Measurements from ENCODE around the gene IFNL1. TPM values are rescaled to one million over a fixed set of nuclear protein-coding genes. Genes with fewer than 3 reads are reported as not detected.

The IFNL1 gene
- total and polyA plus RNA-seq, 5 donors from 2014 or later: not detected

DNA sequence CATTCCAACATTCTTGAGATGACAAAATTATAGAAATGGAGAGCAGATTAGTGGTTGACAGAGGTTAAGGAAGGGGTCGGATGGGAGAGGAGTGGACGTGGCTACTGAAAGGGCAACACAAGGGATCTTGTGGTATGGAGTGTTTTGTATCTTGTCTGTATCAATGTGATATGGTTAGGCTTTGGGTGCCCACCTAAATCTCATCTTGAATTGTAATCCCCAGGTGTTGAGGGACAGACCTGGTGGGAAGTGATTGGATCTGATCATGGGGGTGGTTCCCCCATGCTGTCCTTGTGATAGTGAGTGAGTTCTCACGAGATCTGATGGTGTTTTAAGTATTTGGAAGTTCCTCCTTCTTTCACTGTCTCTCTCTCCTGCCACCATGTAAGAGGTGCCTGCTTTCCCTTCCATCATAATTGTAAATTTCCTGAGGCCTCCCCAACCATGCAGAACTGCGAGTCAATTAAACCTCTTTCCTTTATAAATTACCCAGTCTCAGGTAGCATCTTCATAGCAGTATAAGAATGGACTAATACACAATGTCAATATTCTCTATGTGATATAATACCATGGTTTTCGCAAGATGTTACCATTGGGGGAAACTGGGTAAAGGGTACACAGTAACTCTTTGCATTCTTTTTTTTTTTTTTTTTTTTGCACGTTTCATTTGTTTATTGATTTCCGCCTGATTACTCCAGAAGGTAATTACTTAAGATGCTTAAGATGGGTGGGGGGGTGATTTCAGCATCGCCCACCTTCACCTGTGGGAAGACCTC lies 42.6 kb upstream of the IFNL1 start:
- Mint-ChIP-seq H3K27ac (no peak overlapping the region), H3K9me3 (peaks cover 0 to 3% (median 0%) of the 10 kb centered on the region in 7 donors)
- DNase-seq: no peak

DNA sequence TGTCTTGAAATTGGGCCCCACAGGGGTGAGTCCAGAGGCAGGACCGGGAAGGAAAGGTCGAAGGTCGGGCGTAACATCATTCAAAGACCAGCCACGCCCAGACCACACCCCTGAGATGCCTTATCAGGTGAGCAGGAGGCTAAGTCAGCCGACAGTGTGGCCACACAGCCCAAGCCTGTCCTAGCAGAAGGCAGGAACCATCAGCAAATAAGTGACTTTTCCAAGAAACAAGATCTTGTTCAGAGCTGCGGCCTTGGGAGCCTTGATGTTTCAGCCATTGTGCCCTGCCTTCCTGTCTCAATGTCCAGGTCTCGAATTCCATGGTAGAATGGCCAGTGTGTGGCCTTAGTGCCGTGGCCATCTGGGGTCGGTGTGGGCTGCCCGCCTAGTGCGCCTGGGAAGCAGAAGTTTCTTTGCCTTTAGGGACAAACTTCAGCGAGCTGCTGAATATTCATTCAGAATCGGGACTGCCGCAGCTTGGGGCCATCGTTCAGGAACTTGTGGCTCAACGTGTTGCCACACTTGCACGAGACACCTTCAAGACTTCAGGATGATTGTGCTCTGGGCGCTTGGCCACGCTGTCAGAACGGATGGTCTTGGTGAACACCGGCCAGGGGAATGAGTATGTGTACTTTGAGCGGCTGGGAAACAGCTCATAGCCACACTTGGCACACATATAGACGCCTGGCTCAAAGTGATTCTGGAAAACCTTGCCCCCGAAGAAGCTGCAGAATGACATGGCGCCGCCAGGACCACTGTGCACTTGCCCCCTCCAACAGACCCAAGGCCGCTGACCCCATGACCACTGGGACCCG lies 41.5 kb upstream of the IFNL1 start:
- Mint-ChIP-seq H3K27me3 (peaks cover 20% of the 10 kb centered on the region), H3K4me1 (peaks cover 0 to 11% (median 5%) of the 10 kb centered on the region in 4 donors), H3K9me3 (peaks cover 0 to 3% (median 0%) of the 10 kb centered on the region in 7 donors), H3K4me3 (no peak overlapping the region), H3K27ac (peak overlapping the region in 1 of 3 donors; percentile 27), H3K36me3 (no peaks in the 10 kb centered on the region)
- DNase-seq (no peak), ATAC-seq (ENCODE audit: low read depth in 2 of 2) (no peak)
- H3K36me3 ChIP-seq (ENCODE audit: control insufficient read depth, insufficient read depth, low read length): no peaks in the 10 kb centered on the region
- H3K4me1 ChIP-seq (ENCODE audit: control insufficient read depth, insufficient read depth, low read length, poor library complexity, severe bottlenecking): no peaks in the 10 kb centered on the region
- H3K9me3 ChIP-seq (ENCODE audit: control insufficient read depth in 2 of 2, low read length in 2 of 2): no peaks in the 10 kb centered on the region
- no peaks in the 10 kb centered on the region for H3K27me3 ChIP-seq (ENCODE audit: control insufficient read depth, insufficient read depth, low read length)
- H3K4me3 ChIP-seq (ENCODE audit: low read depth, low read length): no peak overlapping the region
- H3K27ac ChIP-seq (ENCODE audit: insufficient read depth, low read length, poor library complexity, severe bottlenecking): no peak overlapping the region

More for the DNA sequence above, 42.6 kb upstream of the IFNL1 start:
- Mint-ChIP-seq H3K27me3 (peaks cover 21% of the 10 kb centered on the region), H3K4me1 (peaks cover 0 to 11% (median 5%) of the 10 kb centered on the region in 4 donors), H3K4me3 (no peak overlapping the region), H3K36me3 (no peaks in the 10 kb centered on the region)
- ATAC-seq (ENCODE audit: low read depth in 2 of 2): no peak
- Histone ChIP-seq H3K9me3 (ENCODE audit: control insufficient read depth in 2 of 2, low read length in 2 of 2) (no peaks in the 10 kb centered on the region), H3K4me1 (ENCODE audit: control insufficient read depth, insufficient read depth, low read length, poor library complexity, severe bottlenecking) (no peaks in the 10 kb centered on the region), H3K27me3 (ENCODE audit: control insufficient read depth, insufficient read depth, low read length) (no peaks in the 10 kb centered on the region), H3K4me3 (ENCODE audit: low read depth, low read length) (no peak overlapping the region), H3K27ac (ENCODE audit: insufficient read depth, low read length, poor library complexity, severe bottlenecking) (no peak overlapping the region), H3K36me3 (ENCODE audit: control insufficient read depth, insufficient read depth, low read length) (no peaks in the 10 kb centered on the region)

DNA sequence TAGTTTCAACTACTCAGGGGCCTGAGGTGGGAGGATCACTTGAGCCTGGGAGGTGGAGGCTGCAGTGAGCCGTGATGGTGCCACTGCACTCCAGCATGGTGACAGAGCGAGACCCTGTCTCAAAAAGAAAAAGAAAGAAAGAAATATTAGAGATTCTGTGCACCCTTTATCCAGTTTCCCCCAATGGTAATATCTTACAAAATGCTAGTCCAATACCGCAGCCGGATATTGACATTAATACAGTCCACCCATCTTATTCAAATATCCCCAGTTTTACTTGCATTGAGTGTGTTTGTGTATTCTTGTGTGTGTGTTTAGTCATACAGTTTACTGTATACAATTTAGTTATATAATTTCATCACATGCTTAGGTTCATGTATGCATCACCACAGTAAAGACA lies 39.0 kb upstream of the IFNL1 start:
- ATAC-seq (ENCODE audit: low read depth in 2 of 2): no peak
- Histone ChIP-seq H3K4me1 (ENCODE audit: control insufficient read depth, insufficient read depth, low read length, poor library complexity, severe bottlenecking) (no peaks in the 10 kb centered on the region), H3K27me3 (ENCODE audit: control insufficient read depth, insufficient read depth, low read length) (peaks cover 4% of the 10 kb centered on the region), H3K4me3 (ENCODE audit: low read depth, low read length) (no peak overlapping the region), H3K9me3 (ENCODE audit: control insufficient read depth in 2 of 2, low read length in 2 of 2) (no peaks in the 10 kb centered on the region), H3K27ac (ENCODE audit: insufficient read depth, low read length, poor library complexity, severe bottlenecking) (no peak overlapping the region), H3K36me3 (ENCODE audit: control insufficient read depth, insufficient read depth, low read length) (no peaks in the 10 kb centered on the region)
- H3K4me1 Mint-ChIP-seq: peaks cover 0 to 11% (median 5%) of the 10 kb centered on the region in 4 donors
- no peak overlapping the region for H3K4me3 Mint-ChIP-seq
- no peak overlapping the region for H3K27ac Mint-ChIP-seq
- peaks cover 22% of the 10 kb centered on the region for H3K27me3 Mint-ChIP-seq
- H3K36me3 Mint-ChIP-seq: no peaks in the 10 kb centered on the region
- H3K9me3 Mint-ChIP-seq: peaks cover 0 to 3% (median 0%) of the 10 kb centered on the region in 7 donors
- DNase-seq: no peak

DNA sequence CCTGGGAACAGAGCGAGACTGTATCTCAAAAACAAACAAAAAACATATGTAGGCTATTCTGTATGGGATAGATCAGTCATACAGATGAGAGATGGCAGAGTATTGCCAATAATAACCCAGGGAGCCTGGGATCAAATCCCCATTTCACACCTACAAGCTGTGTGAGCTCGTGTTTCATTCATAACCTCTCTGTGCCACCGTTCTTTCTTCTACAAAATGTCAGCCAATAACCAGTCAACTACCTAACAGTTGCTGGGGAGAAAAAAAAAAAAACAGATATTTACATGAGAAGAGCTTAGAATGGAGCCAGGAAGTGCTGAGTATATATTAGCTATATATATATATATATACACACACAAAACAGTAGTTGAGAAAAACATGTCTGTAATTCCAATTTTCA lies 34.5 kb upstream of the IFNL1 start:
- H3K36me3 Mint-ChIP-seq: peaks cover 3% of the 10 kb centered on the region
- peaks cover 3 to 13% (median 5%) of the 10 kb centered on the region in 4 donors for H3K4me1 Mint-ChIP-seq
- Histone ChIP-seq H3K4me1 (ENCODE audit: control insufficient read depth, insufficient read depth, low read length, poor library complexity, severe bottlenecking) (no peaks in the 10 kb centered on the region), H3K9me3 (ENCODE audit: control insufficient read depth in 2 of 2, low read length in 2 of 2) (no peaks in the 10 kb centered on the region), H3K4me3 (ENCODE audit: low read depth, low read length) (no peak overlapping the region), H3K27me3 (ENCODE audit: control insufficient read depth, insufficient read depth, low read length) (peaks cover 9% of the 10 kb centered on the region), H3K27ac (ENCODE audit: insufficient read depth, low read length, poor library complexity, severe bottlenecking) (no peak overlapping the region), H3K36me3 (ENCODE audit: control insufficient read depth, insufficient read depth, low read length) (no peaks in the 10 kb centered on the region)
- H3K27ac Mint-ChIP-seq: no peak overlapping the region
- peaks cover 0 to 2% (median 0%) of the 10 kb centered on the region in 7 donors for H3K9me3 Mint-ChIP-seq
- H3K27me3 Mint-ChIP-seq: peaks cover 39% of the 10 kb centered on the region
- DNase-seq (no peak), ATAC-seq (ENCODE audit: low read depth in 2 of 2) (no peak)
- no peak overlapping the region for H3K4me3 Mint-ChIP-seq

DNA sequence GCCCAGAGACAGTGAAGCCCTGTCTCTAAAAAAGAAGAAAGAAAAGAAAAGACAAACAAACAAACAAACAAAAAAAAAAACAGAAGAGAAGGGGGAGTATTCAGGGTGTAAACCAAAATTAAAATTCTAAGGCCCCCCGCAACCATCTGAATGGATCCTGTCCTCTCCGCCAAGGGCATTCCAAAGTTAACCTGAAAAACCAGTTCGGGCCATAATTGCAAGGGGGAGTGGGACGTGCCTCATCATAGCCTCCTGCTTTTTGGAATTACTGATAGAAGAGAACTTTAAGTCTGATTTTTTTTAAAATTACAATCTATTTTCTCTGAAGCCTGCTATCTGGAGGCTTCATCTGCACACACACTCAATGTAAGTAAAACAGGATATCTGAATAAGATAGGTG lies 33.7 kb upstream of the IFNL1 start:
- Mint-ChIP-seq H3K36me3 (peaks cover 3% of the 10 kb centered on the region), H3K9me3 (peaks cover 0 to 2% (median 0%) of the 10 kb centered on the region in 7 donors), H3K4me1 (peaks cover 3 to 13% (median 5%) of the 10 kb centered on the region in 4 donors), H3K27ac (no peak overlapping the region), H3K27me3 (peaks cover 43% of the 10 kb centered on the region), H3K4me3 (no peak overlapping the region)
- DNase-seq: no peak
- Histone ChIP-seq H3K27me3 (ENCODE audit: control insufficient read depth, insufficient read depth, low read length) (peaks cover 9% of the 10 kb centered on the region), H3K9me3 (ENCODE audit: control insufficient read depth in 2 of 2, low read length in 2 of 2) (no peaks in the 10 kb centered on the region), H3K4me1 (ENCODE audit: control insufficient read depth, insufficient read depth, low read length, poor library complexity, severe bottlenecking) (no peaks in the 10 kb centered on the region), H3K27ac (ENCODE audit: insufficient read depth, low read length, poor library complexity, severe bottlenecking) (no peak overlapping the region), H3K4me3 (ENCODE audit: low read depth, low read length) (no peak overlapping the region), H3K36me3 (ENCODE audit: control insufficient read depth, insufficient read depth, low read length) (no peaks in the 10 kb centered on the region)
- no peak for ATAC-seq (ENCODE audit: low read depth in 2 of 2)

DNA sequence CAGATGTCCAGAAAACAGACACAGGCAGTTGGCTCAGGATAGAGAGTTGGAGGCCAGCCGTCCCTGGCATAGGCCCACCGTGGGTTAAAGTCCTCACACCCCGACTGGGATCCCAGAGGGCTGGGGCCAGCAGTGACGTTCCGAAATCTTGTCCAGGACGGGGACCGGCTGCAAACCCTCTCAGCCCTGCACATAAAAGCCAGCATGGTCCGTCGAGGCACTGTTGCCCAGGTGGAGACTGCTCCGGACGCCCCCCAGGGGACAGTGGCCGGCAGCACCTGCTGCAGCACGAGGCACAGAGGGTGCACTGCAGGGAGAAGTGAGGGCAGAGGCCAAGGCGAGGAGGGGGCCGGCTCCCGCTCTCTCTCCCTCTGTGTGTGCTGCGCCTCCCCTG lies 32.3 kb upstream of the IFNL1 start:
- peaks cover 43% of the 10 kb centered on the region for H3K27me3 Mint-ChIP-seq
- Histone ChIP-seq H3K27me3 (ENCODE audit: control insufficient read depth, insufficient read depth, low read length) (peaks cover 9% of the 10 kb centered on the region), H3K27ac (ENCODE audit: insufficient read depth, low read length, poor library complexity, severe bottlenecking) (no peak overlapping the region), H3K9me3 (ENCODE audit: control insufficient read depth in 2 of 2, low read length in 2 of 2) (no peaks in the 10 kb centered on the region), H3K36me3 (ENCODE audit: control insufficient read depth, insufficient read depth, low read length) (no peaks in the 10 kb centered on the region), H3K4me3 (ENCODE audit: low read depth, low read length) (no peak overlapping the region), H3K4me1 (ENCODE audit: control insufficient read depth, insufficient read depth, low read length, poor library complexity, severe bottlenecking) (no peaks in the 10 kb centered on the region)
- peaks cover 0 to 2% (median 0%) of the 10 kb centered on the region in 7 donors for H3K9me3 Mint-ChIP-seq
- H3K4me3 Mint-ChIP-seq: no peak overlapping the region
- peaks cover 0 to 5% (median 2%) of the 10 kb centered on the region in 4 donors for H3K4me1 Mint-ChIP-seq
- H3K27ac Mint-ChIP-seq: no peak overlapping the region
- ATAC-seq (ENCODE audit: low read depth in 2 of 2) (no peak), DNase-seq (no peak)
- peaks cover 3% of the 10 kb centered on the region for H3K36me3 Mint-ChIP-seq

DNA sequence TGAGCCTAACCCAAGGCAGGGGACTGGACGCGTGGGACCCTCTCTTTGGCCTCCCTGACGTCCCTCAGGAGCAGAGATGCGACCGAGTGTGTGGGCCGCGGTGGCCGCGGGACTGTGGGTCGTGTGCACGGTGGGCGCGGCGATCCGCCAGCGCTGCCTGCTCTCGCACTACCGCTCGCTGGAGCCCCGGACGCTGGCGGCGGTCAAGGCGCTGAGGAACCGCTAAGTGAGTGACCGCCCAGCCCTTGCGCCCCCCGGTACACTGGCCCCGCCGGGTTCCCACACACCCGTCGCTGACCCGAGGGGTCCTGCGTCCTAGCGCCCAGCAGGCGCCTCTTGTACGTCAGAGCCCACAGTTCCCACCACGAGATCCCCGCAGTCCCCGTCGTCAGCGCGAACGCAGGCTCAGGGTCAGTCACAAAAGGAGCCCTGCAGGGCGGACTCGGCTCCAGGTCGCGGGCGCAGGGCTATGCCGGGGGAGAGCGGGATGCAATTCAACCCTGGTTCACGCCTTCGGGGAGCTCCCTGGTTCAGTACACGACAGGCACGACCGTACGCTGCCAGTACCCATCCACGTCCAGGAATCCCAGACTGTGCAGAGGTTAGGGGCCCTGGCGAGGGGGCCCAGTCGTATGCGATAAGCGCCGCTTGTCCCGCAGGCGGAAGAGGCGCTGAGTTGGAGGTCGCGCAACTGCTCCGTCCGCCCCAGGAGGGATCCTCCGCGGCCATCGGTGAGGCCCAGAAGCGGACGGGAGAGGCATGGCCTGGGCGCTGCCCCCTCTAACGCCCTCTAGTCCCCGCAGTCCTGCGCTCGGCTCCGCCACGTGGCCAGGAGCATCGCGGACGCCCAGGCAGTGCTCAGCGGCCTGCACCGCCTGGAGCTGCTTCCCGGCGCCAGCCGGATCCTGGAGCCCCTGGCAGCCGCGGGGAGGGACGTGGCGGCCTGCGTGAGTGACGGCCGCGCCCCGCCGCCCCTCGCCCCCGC lies 31.6 kb upstream of the IFNL1 start:
- peaks cover 42% of the 10 kb centered on the region for H3K27me3 Mint-ChIP-seq
- no peaks in the 10 kb centered on the region for H3K4me1 ChIP-seq (ENCODE audit: control insufficient read depth, insufficient read depth, low read length, poor library complexity, severe bottlenecking)
- H3K4me3 ChIP-seq (ENCODE audit: low read depth, low read length): no peak overlapping the region
- ATAC-seq (ENCODE audit: low read depth in 2 of 2) (no peak), DNase-seq (no peak)
- H3K27me3 ChIP-seq (ENCODE audit: control insufficient read depth, insufficient read depth, low read length): peaks cover 9% of the 10 kb centered on the region
- peaks cover 0 to 5% (median 2%) of the 10 kb centered on the region in 4 donors for H3K4me1 Mint-ChIP-seq
- H3K36me3 ChIP-seq (ENCODE audit: control insufficient read depth, insufficient read depth, low read length): no peaks in the 10 kb centered on the region
- H3K27ac ChIP-seq (ENCODE audit: insufficient read depth, low read length, poor library complexity, severe bottlenecking): no peak overlapping the region
- H3K4me3 Mint-ChIP-seq: no peak overlapping the region
- no peak overlapping the region for H3K27ac Mint-ChIP-seq
- H3K9me3 Mint-ChIP-seq: peaks cover 0 to 2% (median 0%) of the 10 kb centered on the region in 7 donors
- no peaks in the 10 kb centered on the region for H3K9me3 ChIP-seq (ENCODE audit: control insufficient read depth in 2 of 2, low read length in 2 of 2)
- peaks cover 3% of the 10 kb centered on the region for H3K36me3 Mint-ChIP-seq
